ENCODE data around the gene IARS1.

The IARS1 gene

DNA sequence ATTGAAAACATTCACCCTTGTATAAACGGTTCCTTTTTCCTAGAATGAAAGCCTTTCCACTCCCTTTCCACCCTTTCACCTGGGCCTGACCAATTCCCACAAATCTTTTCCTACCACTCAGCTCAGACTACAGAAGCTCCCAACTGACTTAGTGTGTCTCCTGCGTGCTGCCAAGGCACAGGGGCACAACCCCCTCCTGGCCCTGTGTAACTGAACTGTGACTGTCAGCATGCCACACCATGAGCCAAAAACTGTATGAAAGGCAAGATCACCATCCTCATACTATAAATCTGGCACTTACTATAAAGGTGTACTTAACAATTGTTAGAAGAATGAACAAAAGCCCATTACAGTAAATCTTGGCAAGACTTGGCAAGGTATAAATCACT lies 20.1 kb upstream of the IARS1 start:
- no peak overlapping the region for H3K27ac ChIP-seq (ENCODE audit: low read depth, low read length)
- no peak overlapping the region for H2AFZ ChIP-seq (ENCODE audit: insufficient read depth, low read length, poor library complexity)
- DNase-seq, result no peak
- no peaks in the 10 kb centered on the region for H3K79me2 ChIP-seq (ENCODE audit: control insufficient read depth, insufficient read depth, low read length, poor library complexity)
- no peak overlapping the region for H2BK120ac ChIP-seq (ENCODE audit: insufficient read depth, low read length, poor library complexity)
- no peaks in the 10 kb centered on the region for H3K79me1 ChIP-seq (ENCODE audit: low read length)
- H3K9me3 ChIP-seq (ENCODE audit: insufficient read depth, low read depth, low read length), result no peaks in the 10 kb centered on the region
- H3K27me3 ChIP-seq (ENCODE audit: insufficient read depth, low read length), result no peaks in the 10 kb centered on the region
- H2AK5ac ChIP-seq (ENCODE audit: low read length), result no peak overlapping the region
- no peak overlapping the region for H2BK12ac ChIP-seq (ENCODE audit: low read length)
- no peak overlapping the region for H2BK5ac ChIP-seq (ENCODE audit: low read depth, low read length, poor library complexity)
- H3K4ac ChIP-seq (ENCODE audit: low read depth, low read length), result no peak overlapping the region
- no peak overlapping the region for H4K8ac ChIP-seq (ENCODE audit: low read depth, low read length)
- no peak overlapping the region for H4K12ac ChIP-seq (ENCODE audit: low read depth, low read length)
- no CpG with 5 or more reads among the region's 2 CpGs for WGBS (ENCODE audit: extremely low coverage, insufficient coverage, insufficient read length)
- H3K4me1 ChIP-seq (ENCODE audit: control insufficient read depth in 1 of 2, insufficient read depth in 2 of 2, low read length in 2 of 2), result no peaks in the 10 kb centered on the region
- no peak overlapping the region for H3K4me2 ChIP-seq (ENCODE audit: low read length)
- H3K36me3 ChIP-seq (ENCODE audit: control insufficient read depth in 1 of 2, insufficient read depth in 2 of 2, low read length in 2 of 2), result peaks cover 13 to 46% of the 10 kb centered on the region in 2 experiments
- no peak overlapping the region for H4K91ac ChIP-seq (ENCODE audit: low read depth, low read length)
- H3K4me3 ChIP-seq (ENCODE audit: low read depth, low read length), result peak overlapping the region; percentile 44
- H3K9ac ChIP-seq (ENCODE audit: low read length), result no peak overlapping the region
- no peak overlapping the region for H3K18ac ChIP-seq (ENCODE audit: low read length)
- H3K14ac ChIP-seq (ENCODE audit: low read length), result no peak overlapping the region
- H3K23ac ChIP-seq (ENCODE audit: low read length), result peak overlapping the region; percentile 90

DNA sequence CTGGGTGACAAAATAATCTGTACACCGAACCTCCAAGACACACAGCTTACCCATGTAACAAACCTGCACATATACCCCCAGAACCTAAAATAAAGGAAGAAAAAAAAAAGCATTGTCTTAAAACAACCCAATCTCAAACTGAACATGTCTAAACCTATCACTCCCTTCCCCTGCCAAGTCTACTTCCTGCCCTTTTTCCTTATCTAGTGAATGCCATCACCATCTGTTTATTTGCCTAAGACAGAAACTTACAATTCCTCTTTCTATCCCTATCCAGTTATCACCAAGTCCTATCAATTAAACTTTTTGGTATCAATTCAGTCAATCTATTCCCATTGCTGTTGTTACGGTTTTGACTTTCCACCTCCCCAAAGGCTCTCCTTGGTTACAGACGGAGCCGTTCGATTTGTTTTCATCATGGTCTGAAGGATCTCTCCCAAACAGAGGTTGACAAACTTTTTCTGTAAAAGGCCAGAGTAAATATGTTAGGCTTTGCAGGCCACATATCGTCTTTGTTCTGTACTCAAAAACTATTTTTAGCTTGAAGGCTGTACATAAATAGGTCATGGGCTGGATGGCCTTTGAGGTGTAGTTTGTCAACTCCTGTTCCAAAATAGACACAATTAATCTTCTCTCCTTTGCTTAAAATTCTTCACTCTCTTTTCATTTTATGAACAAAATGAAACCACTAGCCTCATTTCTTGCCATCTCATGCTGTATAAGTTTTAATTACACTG lies 19.6 kb upstream of the IARS1 start:
- Histone ChIP-seq H2AFZ (ENCODE audit: insufficient read depth, low read length, poor library complexity) (no peak overlapping the region), H3K27ac (ENCODE audit: low read depth, low read length) (no peak overlapping the region), H3K36me3 (ENCODE audit: control insufficient read depth in 1 of 2, insufficient read depth in 2 of 2, low read length in 2 of 2) (peaks cover 13 to 48% of the 10 kb centered on the region in 2 experiments), H3K9me3 (ENCODE audit: insufficient read depth, low read depth, low read length) (no peaks in the 10 kb centered on the region), H4K8ac (ENCODE audit: low read depth, low read length) (no peak overlapping the region), H4K12ac (ENCODE audit: low read depth, low read length) (no peak overlapping the region), H4K91ac (ENCODE audit: low read depth, low read length) (no peak overlapping the region), H3K4me3 (ENCODE audit: low read depth, low read length) (no peak overlapping the region), H3K79me1 (ENCODE audit: low read length) (no peaks in the 10 kb centered on the region), H3K27me3 (ENCODE audit: insufficient read depth, low read length) (no peaks in the 10 kb centered on the region), H3K23ac (ENCODE audit: low read length) (no peak overlapping the region), H3K9ac (ENCODE audit: low read length) (no peak overlapping the region), H3K4ac (ENCODE audit: low read depth, low read length) (no peak overlapping the region), H3K4me1 (ENCODE audit: control insufficient read depth in 1 of 2, insufficient read depth in 2 of 2, low read length in 2 of 2) (no peaks in the 10 kb centered on the region), H3K14ac (ENCODE audit: low read length) (no peak overlapping the region), H2BK5ac (ENCODE audit: low read depth, low read length, poor library complexity) (no peak overlapping the region), H3K79me2 (ENCODE audit: control insufficient read depth, insufficient read depth, low read length, poor library complexity) (no peaks in the 10 kb centered on the region), H2BK12ac (ENCODE audit: low read length) (no peak overlapping the region), H2AK5ac (ENCODE audit: low read length) (no peak overlapping the region), H2BK120ac (ENCODE audit: insufficient read depth, low read length, poor library complexity) (no peak overlapping the region), H3K18ac (ENCODE audit: low read length) (no peak overlapping the region), H3K4me2 (ENCODE audit: low read length) (no peak overlapping the region)
- no CpG with 5 or more reads among the region's 6 CpGs for WGBS (ENCODE audit: extremely low coverage, insufficient coverage, insufficient read length)
- no peak for DNase-seq

DNA sequence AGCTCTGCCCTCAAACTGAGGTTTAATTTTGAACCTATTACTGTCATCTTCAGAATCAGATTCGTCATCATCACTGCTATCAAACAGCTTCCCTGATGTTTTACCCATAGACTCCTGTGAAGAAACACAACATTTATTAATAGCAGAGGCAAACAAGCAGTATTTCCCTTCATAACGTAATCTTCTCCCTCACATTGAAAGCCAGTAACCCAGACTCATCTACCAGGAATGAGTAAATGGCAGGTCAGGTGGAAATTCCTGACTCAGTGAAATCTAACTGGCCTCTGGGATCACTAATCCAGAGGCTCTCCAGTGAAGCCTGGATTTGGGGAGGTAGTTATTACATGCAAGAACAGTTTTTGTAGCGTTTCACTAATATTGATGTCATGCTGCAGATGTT lies 17.1 kb upstream of the IARS1 start:
- Histone ChIP-seq H3K9ac (ENCODE audit: low read length) (no peak overlapping the region), H2BK5ac (ENCODE audit: low read depth, low read length, poor library complexity) (no peak overlapping the region), H3K79me2 (ENCODE audit: control insufficient read depth, insufficient read depth, low read length, poor library complexity) (no peaks in the 10 kb centered on the region), H3K36me3 (ENCODE audit: control insufficient read depth in 1 of 2, insufficient read depth in 2 of 2, low read length in 2 of 2) (peaks cover 8 to 36% of the 10 kb centered on the region in 2 experiments), H3K79me1 (ENCODE audit: low read length) (no peaks in the 10 kb centered on the region), H4K12ac (ENCODE audit: low read depth, low read length) (no peak overlapping the region), H3K23ac (ENCODE audit: low read length) (no peak overlapping the region), H3K9me3 (ENCODE audit: insufficient read depth, low read depth, low read length) (no peaks in the 10 kb centered on the region), H3K27ac (ENCODE audit: low read depth, low read length) (no peak overlapping the region), H3K4me1 (ENCODE audit: control insufficient read depth in 1 of 2, insufficient read depth in 2 of 2, low read length in 2 of 2) (no peaks in the 10 kb centered on the region), H2BK12ac (ENCODE audit: low read length) (no peak overlapping the region), H2AFZ (ENCODE audit: insufficient read depth, low read length, poor library complexity) (no peak overlapping the region), H4K8ac (ENCODE audit: low read depth, low read length) (no peak overlapping the region), H3K4me2 (ENCODE audit: low read length) (no peak overlapping the region), H4K91ac (ENCODE audit: low read depth, low read length) (no peak overlapping the region), H3K4me3 (ENCODE audit: low read depth, low read length) (no peak overlapping the region), H3K27me3 (ENCODE audit: insufficient read depth, low read length) (no peaks in the 10 kb centered on the region), H3K18ac (ENCODE audit: low read length) (no peak overlapping the region), H3K4ac (ENCODE audit: low read depth, low read length) (no peak overlapping the region), H3K14ac (ENCODE audit: low read length) (no peak overlapping the region), H2BK120ac (ENCODE audit: insufficient read depth, low read length, poor library complexity) (no peak overlapping the region), H2AK5ac (ENCODE audit: low read length) (no peak overlapping the region)
- WGBS (ENCODE audit: extremely low coverage, insufficient coverage, insufficient read length), result no CpG with 5 or more reads among the region's 3 CpGs
- no peak for DNase-seq

DNA sequence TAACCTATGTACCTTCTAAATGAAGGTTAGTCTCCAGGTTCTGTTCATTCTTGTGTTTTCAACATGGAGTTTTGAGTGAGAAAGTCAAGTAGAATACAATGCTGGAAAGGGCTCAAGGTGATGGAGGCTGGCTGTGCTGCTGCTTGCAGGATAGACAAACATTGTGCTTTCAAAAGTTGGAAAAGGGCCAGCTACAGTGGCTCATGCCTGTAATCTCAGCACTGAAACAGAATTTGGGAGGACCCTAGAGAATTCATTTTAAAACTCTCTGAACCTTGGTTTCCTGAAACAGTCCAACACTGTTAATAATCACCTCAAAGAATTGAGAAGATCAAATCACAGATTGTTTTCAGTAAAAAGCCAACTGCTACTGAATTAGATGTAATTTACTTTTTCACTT lies 15.4 kb upstream of the IARS1 start:
- peaks cover 8 to 33% of the 10 kb centered on the region in 2 experiments for H3K36me3 ChIP-seq (ENCODE audit: control insufficient read depth in 1 of 2, insufficient read depth in 2 of 2, low read length in 2 of 2)
- H2BK5ac ChIP-seq (ENCODE audit: low read depth, low read length, poor library complexity), result no peak overlapping the region
- no peak overlapping the region for H3K4me2 ChIP-seq (ENCODE audit: low read length)
- H2AK5ac ChIP-seq (ENCODE audit: low read length), result no peak overlapping the region
- no peak for DNase-seq
- no peak overlapping the region for H3K27ac ChIP-seq (ENCODE audit: low read depth, low read length)
- no peak overlapping the region for H3K4ac ChIP-seq (ENCODE audit: low read depth, low read length)
- H4K8ac ChIP-seq (ENCODE audit: low read depth, low read length), result no peak overlapping the region
- no peak overlapping the region for H4K12ac ChIP-seq (ENCODE audit: low read depth, low read length)
- no peaks in the 10 kb centered on the region for H3K27me3 ChIP-seq (ENCODE audit: insufficient read depth, low read length)
- no peak overlapping the region for H4K91ac ChIP-seq (ENCODE audit: low read depth, low read length)
- H2BK120ac ChIP-seq (ENCODE audit: insufficient read depth, low read length, poor library complexity), result no peak overlapping the region
- H2BK12ac ChIP-seq (ENCODE audit: low read length), result no peak overlapping the region
- H3K18ac ChIP-seq (ENCODE audit: low read length), result no peak overlapping the region
- no peak overlapping the region for H3K4me3 ChIP-seq (ENCODE audit: low read depth, low read length)
- no peak overlapping the region for H3K14ac ChIP-seq (ENCODE audit: low read length)
- no peaks in the 10 kb centered on the region for H3K9me3 ChIP-seq (ENCODE audit: insufficient read depth, low read depth, low read length)
- H3K4me1 ChIP-seq (ENCODE audit: control insufficient read depth in 1 of 2, insufficient read depth in 2 of 2, low read length in 2 of 2), result no peaks in the 10 kb centered on the region
- no peak overlapping the region for H2AFZ ChIP-seq (ENCODE audit: insufficient read depth, low read length, poor library complexity)
- no peaks in the 10 kb centered on the region for H3K79me1 ChIP-seq (ENCODE audit: low read length)
- no peak overlapping the region for H3K23ac ChIP-seq (ENCODE audit: low read length)
- H3K79me2 ChIP-seq (ENCODE audit: control insufficient read depth, insufficient read depth, low read length, poor library complexity), result no peaks in the 10 kb centered on the region
- no peak overlapping the region for H3K9ac ChIP-seq (ENCODE audit: low read length)

All from trophoblast cell (in vitro differentiated cells and primary cell).